NB4 (cell line): Measurements from ENCODE around the gene CREBL2.

Experiments used
- CTCF ChIP-seq: IDR thresholded peaks from one replicate; pipeline ENCODE4 v1.5.1; 2012; ENCODE audit warnings: low read depth, low read length
- MAX ChIP-seq: IDR thresholded peaks from 2 replicates; pipeline ENCODE4 v1.6.1; 2011; ENCODE audit warnings: low read depth, low read length

GRCh38 chr12:12587878-12588277, 23.8 kb upstream of the CREBL2 start:
- TF ChIP-seq CTCF, result no peak
- TF ChIP-seq MAX, result no peak
